CD4-positive, alpha-beta memory T cell (primary cell): ENCODE results near the gene TAF1B. TPM values are rescaled to one million over a fixed set of nuclear protein-coding genes. Genes with fewer than 3 reads are reported as not detected.
A peak's percentile ranks its signal among the peaks of the same experiment; 100 is the strongest.

ENCODE experiments used
- CTCF ChIA-PET: fragments of 350-600 bp; sonication (Branson Sonifier 250); formaldehyde crosslinking; loops from one replicate; lab custom pipeline; 2021; ENCODE audit warnings: inconsistent platforms; ENCODE audit not compliant: partially characterized antibody; lab: Charles Lee
- POLR2A ChIA-PET: fragments of 350-600 bp; sonication (Branson Sonifier 250); formaldehyde crosslinking; loops from one replicate; lab custom pipeline; 2021; ENCODE audit not compliant: partially characterized antibody; lab: Charles Lee
- DNase-seq, 5 donors: peaks; one replicate each; pipeline versions ENCODE4 v3.0.0 to v3.0.0-alpha.2; 2020 to 2022; ENCODE audit warnings: mixed read lengths in 1 of 5
- H3K27ac ChIP-seq: one replicate; pipeline ENCODE4 v1.7.0; 2013; ENCODE audit warnings: low read depth, low read length
- H3K27me3 ChIP-seq: 2 replicates; pipeline ENCODE4 v1.7.0; 2013; ENCODE audit warnings: mild to moderate bottlenecking, low read length, moderate library complexity; ENCODE audit not compliant: insufficient read depth
- H3K36me3 ChIP-seq: 2 replicates; pipeline ENCODE4 v1.7.0; 2013; ENCODE audit warnings: mild to moderate bottlenecking, low read length, moderate library complexity; ENCODE audit not compliant: insufficient read depth
- H3K4me1 ChIP-seq: 2 replicates; pipeline ENCODE4 v1.7.0; 2013; ENCODE audit warnings: mild to moderate bottlenecking, low read length, moderate library complexity; ENCODE audit not compliant: insufficient read depth
- H3K4me3 ChIP-seq, 2 donors: one replicate each; pipeline ENCODE4 v1.7.0; 2013; ENCODE audit warnings: low read length in 2 of 2, mild to moderate bottlenecking in 1 of 2
- H3K9me3 ChIP-seq, 2 donors: one replicate each; pipeline ENCODE4 v1.7.0; 2013; ENCODE audit warnings: low read length in 2 of 2, control low read depth in 1 of 2; ENCODE audit not compliant: control insufficient read depth in 1 of 2
- H3K27ac Mint-ChIP-seq, 7 donors: one replicate each; pipeline ENCODE4 v1.8.0; 2020 to 2021; ENCODE audit warnings: mixed read lengths in 7 of 7, mild to moderate bottlenecking in 6 of 7, inconsistent platforms in 3 of 7, moderate library complexity in 3 of 7
- H3K27me3 Mint-ChIP-seq, 2 donors: one replicate each; pipeline ENCODE4 v1.8.0; 2020 to 2021; ENCODE audit warnings: mixed read lengths in 2 of 2
- H3K36me3 Mint-ChIP-seq, 2 donors: one replicate each; pipeline ENCODE4 v1.8.0; 2020 to 2021; ENCODE audit warnings: mixed read lengths in 2 of 2, inconsistent platforms in 1 of 2, mild to moderate bottlenecking in 1 of 2
- H3K4me1 Mint-ChIP-seq, 4 donors: one replicate each; pipeline ENCODE4 v1.8.0; 2020 to 2021; ENCODE audit warnings: mixed read lengths in 4 of 4, mild to moderate bottlenecking in 1 of 4
- H3K4me3 Mint-ChIP-seq, 8 donors: one replicate each; pipeline ENCODE4 v1.8.0; 2020 to 2021; ENCODE audit warnings: mixed read lengths in 8 of 8, mild to moderate bottlenecking in 7 of 8, moderate library complexity in 6 of 8, inconsistent platforms in 3 of 8
- H3K9me3 Mint-ChIP-seq, 8 donors: one replicate each; pipeline ENCODE4 v1.8.0; 2020 to 2021; ENCODE audit warnings: mixed read lengths in 8 of 8, mild to moderate bottlenecking in 5 of 8, inconsistent platforms in 3 of 8, moderate library complexity in 1 of 8
- intact Hi-C: fragments of 100-400 bp; cut with micrococcal nuclease; formaldehyde crosslinking; loops from one replicate; pipeline ENCODE4 v1.15.1; 2023
- polyA plus RNA-seq, 2 donors: library from polyadenylated mRNA; unstranded; fragments of 300-500 nt; fragmentation: Illumina TruSeq; gene quantifications; one replicate each; pipeline ENCODE4 v1.2.3, GENCODE V29; 2021
- total RNA-seq, 2 experiments: library from RNA; stranded (reverse); gene quantifications; one replicate each; pipeline ENCODE4 v1.2.3, GENCODE V29; 2021

TAF1B gene
- total and polyA plus RNA-seq, 4 experiments from 2014 or later = 4.1 to 23.9 (median 17.8) TPM

DNA sequence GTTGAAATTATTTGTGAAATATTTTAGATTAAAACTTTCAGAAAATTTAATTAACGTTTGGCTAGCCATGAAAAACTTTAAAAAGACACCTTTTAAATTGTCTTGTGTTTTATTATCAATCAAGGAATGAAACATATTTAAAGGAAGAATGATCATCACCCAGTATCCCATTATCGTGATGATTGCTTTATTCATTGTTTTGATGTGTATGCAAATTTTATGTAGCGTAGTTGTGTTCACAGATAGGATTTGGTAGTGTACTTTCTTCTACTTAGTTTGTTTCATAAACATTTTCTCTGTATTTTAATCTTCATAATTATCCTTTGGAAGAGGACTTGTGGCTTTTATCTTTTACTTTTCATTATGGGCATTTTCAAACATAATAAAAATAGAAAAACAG is 116.0 kb downstream of the TAF1B start:
- H3K9me3 ChIP-seq = no peaks in the 10 kb centered on the region
- no peak for DNase-seq
- Mint-ChIP-seq H3K9me3 (no peaks in the 10 kb centered on the region), H3K27me3 (peaks cover 5 to 9% of the 10 kb centered on the region in 2 donors), H3K4me1 (peaks cover 0 to 1% (median 0%) of the 10 kb centered on the region in 4 donors), H3K36me3 (no peaks in the 10 kb centered on the region), H3K27ac (no peak overlapping the region), H3K4me3 (no peak overlapping the region)
- H3K4me3 ChIP-seq = no peak overlapping the region
- ChIA-PET CTCF (no interaction called here), POLR2A (no interaction called here)
- no peaks in the 10 kb centered on the region for H3K27me3 ChIP-seq
- H3K4me1 ChIP-seq = no peaks in the 10 kb centered on the region
- no peak overlapping the region for H3K27ac ChIP-seq
- intact Hi-C loops = no loop called here
- no peaks in the 10 kb centered on the region for H3K36me3 ChIP-seq

DNA sequence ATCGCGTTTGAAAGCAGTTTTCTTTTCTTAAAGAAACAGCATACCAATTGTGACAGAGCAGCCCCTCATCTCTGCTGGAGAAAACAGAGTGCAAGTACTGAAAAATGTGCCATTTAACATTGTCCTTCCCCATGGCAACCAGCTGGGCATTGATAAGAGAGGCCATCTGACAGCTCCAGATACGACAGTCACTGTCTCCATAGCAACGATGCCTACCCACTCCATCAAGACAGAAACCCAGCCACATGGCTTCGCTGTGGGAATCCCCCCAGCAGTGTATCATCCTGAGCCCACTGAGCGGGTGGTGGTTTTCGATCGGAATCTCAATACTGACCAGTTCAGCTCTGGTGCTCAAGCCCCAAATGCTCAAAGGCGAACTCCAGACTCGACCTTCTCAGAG is 117.7 kb downstream of the TAF1B start:
- H3K4me1 ChIP-seq = peaks cover 14% of the 10 kb centered on the region

DNA sequence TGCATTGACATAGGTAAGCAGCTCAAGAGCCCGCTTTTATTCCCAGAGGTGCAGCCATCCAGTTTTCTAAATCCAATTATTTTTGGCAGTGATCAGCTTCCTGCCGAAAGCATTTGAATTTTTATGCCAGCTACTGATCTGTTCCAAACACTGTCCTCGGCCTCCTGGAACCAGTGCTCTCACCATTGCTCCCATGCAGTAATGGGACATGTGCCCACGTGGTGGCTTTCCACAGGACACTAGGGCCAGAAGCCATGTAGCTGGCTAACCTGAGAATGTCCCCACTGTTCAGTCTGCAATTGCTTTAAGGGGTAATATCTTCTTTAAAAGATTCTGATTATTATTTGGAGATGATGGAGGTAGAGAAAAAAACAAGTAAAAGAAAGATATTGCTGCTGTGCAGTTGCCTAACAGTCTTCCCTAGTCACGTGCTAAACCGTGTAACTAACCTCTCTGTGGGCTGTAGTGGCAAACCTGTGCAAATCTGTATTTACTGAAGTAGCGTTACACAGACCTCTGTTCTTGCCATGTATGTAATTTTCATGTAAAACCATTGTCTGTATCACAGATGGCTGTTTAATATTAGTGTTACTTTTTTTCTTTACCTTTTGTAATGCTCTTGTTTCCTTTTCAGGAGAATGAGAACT is 121.2 kb downstream of the TAF1B start:
- peak overlapping the region in 2 of 7 donors; percentile 19 to 66 for H3K27ac Mint-ChIP-seq
- peaks cover 21% of the 10 kb centered on the region for H3K4me1 ChIP-seq
- H3K9me3 ChIP-seq = no peaks in the 10 kb centered on the region
- no peaks in the 10 kb centered on the region for H3K27me3 ChIP-seq
- no peaks in the 10 kb centered on the region for H3K27me3 Mint-ChIP-seq
- POLR2A ChIA-PET = interaction anchor here (1.6 kb wide), 1 partner anchor 20 kb away, joined by 6 read pairs; no protein-coding TSS in a partner anchor
- H3K27ac ChIP-seq = no peak overlapping the region
- H3K36me3 Mint-ChIP-seq = no peaks in the 10 kb centered on the region
- H3K9me3 Mint-ChIP-seq = no peaks in the 10 kb centered on the region
- CTCF ChIA-PET = interaction anchor here (1.0 to 2.2 kb wide), 3 partner anchors 11 to 85 kb away, joined by 3 to 15 read pairs (median 4); no protein-coding TSS in a partner anchor
- intact Hi-C loops = no loop called here
- no peak overlapping the region for H3K4me3 ChIP-seq
- H3K4me3 Mint-ChIP-seq = peak overlapping the region in 3 of 8 donors; percentile 70 to 82 (median 76)
- no peaks in the 10 kb centered on the region for H3K36me3 ChIP-seq
- peaks cover 13 to 18% (median 15%) of the 10 kb centered on the region in 4 donors for H3K4me1 Mint-ChIP-seq
- DNase-seq = no peak

More for the DNA sequence above, 117.7 kb downstream of the TAF1B start:
- no peaks in the 10 kb centered on the region for H3K27me3 ChIP-seq
- ChIA-PET CTCF (interaction anchor here (1.5 kb wide), 1 partner anchor 23 kb away, joined by 5 read pairs; no protein-coding TSS in a partner anchor), POLR2A (no interaction called here)
- intact Hi-C loops = no loop called here
- no peaks in the 10 kb centered on the region for H3K9me3 ChIP-seq
- no peak overlapping the region for H3K4me3 ChIP-seq
- H3K36me3 Mint-ChIP-seq = no peaks in the 10 kb centered on the region
- H3K36me3 ChIP-seq = no peaks in the 10 kb centered on the region
- DNase-seq = no peak
- H3K27ac ChIP-seq = no peak overlapping the region
- no peak overlapping the region for H3K27ac Mint-ChIP-seq
- peaks cover 11 to 15% (median 15%) of the 10 kb centered on the region in 4 donors for H3K4me1 Mint-ChIP-seq
- H3K27me3 Mint-ChIP-seq = peaks cover 3 to 5% of the 10 kb centered on the region in 2 donors
- no peaks in the 10 kb centered on the region for H3K9me3 Mint-ChIP-seq
- H3K4me3 Mint-ChIP-seq = no peak overlapping the region

DNA sequence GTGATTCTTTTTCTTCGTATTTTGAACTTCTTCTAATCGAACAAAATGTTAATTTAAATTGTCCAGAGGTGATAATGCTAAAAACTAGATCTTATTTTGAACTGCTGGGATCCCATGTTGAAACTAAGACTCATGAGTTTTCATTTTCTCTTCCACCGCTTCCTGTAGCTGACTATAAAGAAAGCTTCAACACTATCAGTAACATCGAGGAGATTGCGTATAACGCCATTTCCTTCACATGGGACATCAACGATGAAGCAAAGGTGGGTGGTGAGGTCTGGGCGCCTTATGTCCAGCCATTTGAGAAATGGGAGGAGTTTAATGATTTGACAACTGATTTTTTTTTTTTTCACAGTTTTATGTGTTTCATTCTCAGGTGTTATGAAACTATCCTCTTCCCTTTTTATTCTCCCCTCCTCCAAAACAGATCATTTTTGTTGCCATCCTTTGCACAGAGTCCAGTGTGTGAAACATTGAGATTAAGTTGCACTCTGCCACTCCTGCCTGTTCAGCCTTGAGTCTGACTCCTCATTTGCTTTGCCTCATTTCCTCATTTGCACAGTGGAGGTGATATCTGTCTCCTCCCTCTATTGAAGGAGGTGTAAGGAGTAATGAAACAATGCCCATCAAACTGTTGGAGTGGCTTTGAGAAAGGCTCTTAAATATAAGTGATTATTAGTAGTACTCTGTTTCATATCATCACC is 122.0 kb downstream of the TAF1B start:
- H3K4me3 Mint-ChIP-seq = peak overlapping the region; percentile 63 to 82 (median 73)

DNA sequence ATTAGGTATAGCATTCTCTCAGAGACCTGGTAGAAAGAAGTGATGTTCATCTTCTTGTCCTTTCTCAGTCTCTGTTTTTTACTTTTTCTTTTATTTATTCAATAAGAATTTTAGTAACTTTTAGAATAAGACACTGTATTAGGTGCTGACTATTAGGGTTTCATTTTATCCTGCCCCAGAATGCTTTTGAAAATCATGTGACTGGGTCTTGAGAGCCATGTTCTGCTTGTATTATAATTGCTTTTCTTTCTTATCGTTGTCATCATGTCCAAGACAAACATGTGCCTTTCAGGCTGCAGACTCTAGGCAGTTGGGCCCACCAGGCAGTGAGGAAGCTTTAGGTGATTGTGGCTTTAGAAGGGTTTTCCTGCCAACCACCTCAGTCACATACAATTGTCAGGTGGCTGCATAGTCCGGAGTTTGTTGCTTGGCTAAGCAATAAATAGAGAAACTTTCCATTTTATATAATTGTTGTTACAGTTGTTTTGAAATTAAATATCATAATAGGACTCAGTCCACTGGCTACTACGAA is 123.3 kb downstream of the TAF1B start:
- H3K36me3 Mint-ChIP-seq = no peaks in the 10 kb centered on the region
- Histone ChIP-seq H3K27ac (no peak overlapping the region), H3K4me1 (peaks cover 21% of the 10 kb centered on the region), H3K9me3 (no peaks in the 10 kb centered on the region), H3K36me3 (no peaks in the 10 kb centered on the region), H3K27me3 (no peaks in the 10 kb centered on the region), H3K4me3 (no peak overlapping the region)
- intact Hi-C loops = no loop called here
- no peaks in the 10 kb centered on the region for H3K9me3 Mint-ChIP-seq
- H3K4me3 Mint-ChIP-seq = peak overlapping the region in 2 of 8 donors; percentile 7 to 17
- ChIA-PET CTCF (interaction anchor here (7.3 kb wide), 1 partner anchor 18 kb away, joined by 47 read pairs; no protein-coding TSS in a partner anchor), POLR2A (no interaction called here)
- DNase-seq = no peak
- H3K27ac Mint-ChIP-seq = peak overlapping the region in 2 of 7 donors; percentile 45 to 75
- no peaks in the 10 kb centered on the region for H3K27me3 Mint-ChIP-seq
- peaks cover 13 to 18% (median 15%) of the 10 kb centered on the region in 4 donors for H3K4me1 Mint-ChIP-seq

More for the DNA sequence above, 122.0 kb downstream of the TAF1B start:
- H3K4me1 Mint-ChIP-seq = peaks cover 13 to 18% (median 15%) of the 10 kb centered on the region in 4 donors
- intact Hi-C loops = no loop called here
- no peaks in the 10 kb centered on the region for H3K9me3 Mint-ChIP-seq
- Histone ChIP-seq H3K4me1 (peaks cover 21% of the 10 kb centered on the region), H3K4me3 (no peak overlapping the region), H3K27ac (no peak overlapping the region), H3K36me3 (no peaks in the 10 kb centered on the region), H3K9me3 (no peaks in the 10 kb centered on the region), H3K27me3 (no peaks in the 10 kb centered on the region)
- CTCF ChIA-PET = interaction anchor here (0.8 to 2.2 kb wide), 2 partner anchors 18 to 19 kb away, joined by 5 to 15 read pairs; no protein-coding TSS in a partner anchor
- no peaks in the 10 kb centered on the region for H3K36me3 Mint-ChIP-seq
- peak overlapping the region in 6 of 7 donors; percentile 65 to 92 (median 85) for H3K27ac Mint-ChIP-seq
- POLR2A ChIA-PET = interaction anchor here (1.6 kb wide), 1 partner anchor 19 kb away, joined by 6 read pairs; no protein-coding TSS in a partner anchor
- no peaks in the 10 kb centered on the region for H3K27me3 Mint-ChIP-seq
- peak in 3 of 5 donors; percentile 24 to 26 (median 25) for DNase-seq

DNA sequence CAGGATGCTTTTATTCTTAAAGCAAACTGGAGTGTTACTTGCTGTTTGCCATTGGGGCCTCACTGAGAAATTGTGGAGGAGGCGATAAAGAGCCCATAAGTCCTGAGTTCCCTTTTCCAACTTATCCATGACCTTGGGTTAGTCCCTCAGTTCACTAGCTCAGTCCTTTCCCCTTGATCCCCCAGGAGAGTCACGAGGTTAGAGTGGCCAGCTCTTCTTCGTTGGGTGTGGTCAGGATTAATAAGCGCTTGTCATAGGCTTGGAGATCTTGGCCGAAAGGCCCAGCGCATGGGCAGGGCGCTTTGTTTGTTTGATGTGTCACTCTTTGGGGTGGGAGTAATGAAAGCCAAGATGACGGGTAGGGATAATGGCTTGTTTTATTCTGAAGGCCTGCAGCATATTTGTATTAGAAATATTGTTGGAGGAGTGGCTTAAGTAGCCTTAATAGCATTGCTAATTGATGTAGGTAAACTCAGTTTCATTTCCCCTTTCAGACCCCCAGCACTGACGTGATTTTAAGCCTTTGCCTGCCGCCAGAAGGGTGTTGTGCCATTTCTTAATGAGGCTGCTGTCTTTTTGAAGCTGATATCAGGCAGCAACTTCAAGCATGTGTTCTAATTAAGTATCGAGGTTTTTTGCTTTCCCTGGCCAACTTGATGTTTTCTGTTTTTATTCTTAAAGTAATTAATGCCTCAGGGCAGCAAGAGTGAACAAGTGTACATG is 123.9 kb downstream of the TAF1B start:
- Mint-ChIP-seq H3K4me3 (no peak overlapping the region), H3K4me1 (peaks cover 13 to 18% (median 15%) of the 10 kb centered on the region in 4 donors), H3K9me3 (no peaks in the 10 kb centered on the region), H3K27ac (no peak overlapping the region), H3K27me3 (no peaks in the 10 kb centered on the region), H3K36me3 (no peaks in the 10 kb centered on the region)
- intact Hi-C loops = no loop called here
- POLR2A ChIA-PET = no interaction called here
- no peak for DNase-seq
- no peak overlapping the region for H3K4me3 ChIP-seq
- H3K27me3 ChIP-seq = no peaks in the 10 kb centered on the region
- peaks cover 21% of the 10 kb centered on the region for H3K4me1 ChIP-seq
- no peak overlapping the region for H3K27ac ChIP-seq
- H3K36me3 ChIP-seq = no peaks in the 10 kb centered on the region
- no peaks in the 10 kb centered on the region for H3K9me3 ChIP-seq
- CTCF ChIA-PET = interaction anchor here (7.3 kb wide), 1 partner anchor 18 kb away, joined by 47 read pairs; no protein-coding TSS in a partner anchor
